GM12864 (cell line): ENCODE measurements around the gene PFKP.

Experiments
- DNase-seq: peaks from one replicate; pipeline ENCODE4 v3.0.0-alpha.2; 2011; ENCODE audit warnings: low read depth
- H3K4me3 ChIP-seq: 2 replicates; pipeline ENCODE4 v1.5.1; 2011; ENCODE audit warnings: mild to moderate bottlenecking, low read depth, low read length, control low read depth
- CTCF ChIP-seq: IDR thresholded peaks from 2 replicates; pipeline ENCODE4 v1.5.1; 2011; ENCODE audit warnings: low read depth, mild to moderate bottlenecking, moderate library complexity, low read length, control low read depth, inconsistent platforms; ENCODE audit errors: missing control alignments

PFKP gene

GRCh38 chr10:3036155-3037021 is 31.0 kb upstream of the PFKP start:
- H3K4me3 ChIP-seq = no peak overlapping the region
- no peak for TF ChIP-seq CTCF

GRCh38 chr10:3037182-3037581 is 30.2 kb upstream of the PFKP start:
- DNase-seq = no peak
- no peak for TF ChIP-seq CTCF
- no peak overlapping the region for H3K4me3 ChIP-seq

More at GRCh38 chr10:3036155-3037021, 31.0 kb upstream of the PFKP start:
- peak; percentile 22 for DNase-seq

GRCh38 chr10:3040069-3040468 is 27.3 kb upstream of the PFKP start:
- no peak overlapping the region for H3K4me3 ChIP-seq
- DNase-seq = no peak
- TF ChIP-seq CTCF = no peak

- no peak for TF ChIP-seq CTCF
- no peak for DNase-seq
- no peak overlapping the region for H3K4me3 ChIP-seq
Observed at GRCh38 chr10:3042589-3042988, 24.8 kb upstream of the PFKP start.

- no peak for DNase-seq
- no peak overlapping the region for H3K4me3 ChIP-seq
- peak; percentile 71 for TF ChIP-seq CTCF
Observed at GRCh38 chr10:3043512-3044368, 23.6 kb upstream of the PFKP start.

GRCh38 chr10:3045471-3046209 is 21.7 kb upstream of the PFKP start:
- H3K4me3 ChIP-seq = no peak overlapping the region
- no peak for TF ChIP-seq CTCF
- no peak for DNase-seq
